Measurements from ENCODE around the gene MAML3. TPM values are rescaled to one million over a fixed set of nuclear protein-coding genes. Genes with fewer than 3 reads are reported as not detected.

The MAML3 gene
- total RNA-seq, 1 experiment from 2014 or later, result not detected

GRCh38 chr4:139682741-139683151 lies 471.2 kb downstream of the MAML3 start:
- no peak for DNase-seq (ENCODE audit: low spot score)
- in situ Hi-C loops (cut with HindIII; ENCODE audit: low sequenced_read_pairs), result no loop called here

DNA sequence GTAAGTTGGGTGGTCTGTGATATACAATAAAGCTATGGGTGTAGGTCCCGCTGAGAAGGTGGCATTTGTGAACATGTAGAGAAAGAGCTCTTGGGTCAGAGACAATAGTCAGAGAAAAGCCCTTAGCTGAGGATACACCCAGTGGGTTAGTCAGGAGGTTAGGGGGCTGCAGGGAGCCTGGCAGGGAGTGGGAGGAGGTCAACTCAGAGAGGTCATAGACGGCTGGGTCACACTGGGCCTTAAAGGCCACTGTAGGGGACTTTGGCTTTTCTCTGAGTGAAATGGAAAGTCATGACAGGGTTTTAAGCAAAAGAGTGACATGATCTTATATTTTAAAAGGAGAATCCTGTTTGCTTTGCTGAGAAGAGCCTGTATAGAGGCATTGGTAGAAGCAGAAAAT lies 471.7 kb downstream of the MAML3 start:
- in situ Hi-C loops (cut with HindIII; ENCODE audit: low sequenced_read_pairs), result no loop called here
- DNase-seq (ENCODE audit: low spot score), result no peak

DNA sequence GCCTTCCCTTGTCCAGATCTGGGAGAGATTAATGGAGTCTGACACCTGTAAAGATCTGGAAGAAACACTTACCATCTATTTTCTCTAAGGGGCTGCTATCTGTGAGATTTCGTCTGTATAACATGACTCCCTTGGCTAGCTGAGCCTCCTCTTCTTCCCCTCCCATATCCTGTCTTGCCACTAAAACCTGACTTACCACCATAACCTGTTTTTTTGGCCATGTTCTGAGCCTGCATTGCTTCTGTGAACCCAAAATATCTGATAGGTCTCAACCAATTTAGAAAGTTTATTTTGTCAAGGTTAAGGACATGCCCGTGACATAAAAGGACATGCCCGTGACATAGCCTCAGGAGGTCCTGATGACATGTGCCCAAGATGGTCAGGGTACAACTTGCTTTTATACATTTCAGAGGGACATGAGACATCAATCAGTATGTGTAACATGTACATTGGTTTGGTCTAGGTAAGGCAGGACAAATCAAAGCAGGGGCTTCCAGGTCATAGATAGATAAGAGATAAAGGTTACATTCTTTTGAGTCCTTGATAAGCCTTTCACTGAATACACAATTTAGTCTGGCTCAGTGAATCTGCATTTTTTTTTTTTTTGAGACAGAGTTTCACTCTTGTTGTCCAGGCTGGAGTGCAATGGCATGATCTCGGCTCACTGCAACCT lies 476.9 kb downstream of the MAML3 start:
- DNase-seq (ENCODE audit: low spot score), result no peak
- in situ Hi-C loops (cut with HindIII; ENCODE audit: low sequenced_read_pairs), result loop anchor here (5.0 kb wide), 1 partner anchor 50 kb away; no protein-coding TSS in a partner anchor

GRCh38 chr4:139676365-139676764 lies 477.6 kb downstream of the MAML3 start:
- no peak for DNase-seq (ENCODE audit: low spot score)
- in situ Hi-C loops (cut with HindIII; ENCODE audit: low sequenced_read_pairs), result loop anchor here (5.0 kb wide), 1 partner anchor 49 kb away; no protein-coding TSS in a partner anchor

DNA sequence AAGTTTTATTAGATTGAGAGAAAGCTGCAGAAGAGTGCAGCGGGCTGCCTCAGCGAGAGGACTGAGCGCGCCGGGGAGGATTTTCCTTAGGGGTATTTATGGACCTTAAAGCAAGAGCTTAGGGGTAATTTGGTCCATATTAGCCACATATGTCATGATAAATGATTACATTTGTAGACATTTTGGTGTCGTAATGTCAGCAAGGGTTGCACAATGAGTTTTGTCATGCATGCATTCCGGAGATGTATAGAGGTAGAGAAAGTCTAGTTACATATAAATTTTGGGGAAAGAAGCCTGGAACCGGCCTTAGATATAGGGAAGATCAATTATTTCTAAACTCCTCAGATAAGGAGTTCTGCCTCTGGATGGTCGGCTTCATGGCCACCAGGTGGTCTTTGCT lies 478.3 kb downstream of the MAML3 start:
- no peak for DNase-seq (ENCODE audit: low spot score)
- in situ Hi-C loops (cut with HindIII; ENCODE audit: low sequenced_read_pairs), result loop anchor here (5.0 kb wide), 1 partner anchor 48 kb away; no protein-coding TSS in a partner anchor

DNA sequence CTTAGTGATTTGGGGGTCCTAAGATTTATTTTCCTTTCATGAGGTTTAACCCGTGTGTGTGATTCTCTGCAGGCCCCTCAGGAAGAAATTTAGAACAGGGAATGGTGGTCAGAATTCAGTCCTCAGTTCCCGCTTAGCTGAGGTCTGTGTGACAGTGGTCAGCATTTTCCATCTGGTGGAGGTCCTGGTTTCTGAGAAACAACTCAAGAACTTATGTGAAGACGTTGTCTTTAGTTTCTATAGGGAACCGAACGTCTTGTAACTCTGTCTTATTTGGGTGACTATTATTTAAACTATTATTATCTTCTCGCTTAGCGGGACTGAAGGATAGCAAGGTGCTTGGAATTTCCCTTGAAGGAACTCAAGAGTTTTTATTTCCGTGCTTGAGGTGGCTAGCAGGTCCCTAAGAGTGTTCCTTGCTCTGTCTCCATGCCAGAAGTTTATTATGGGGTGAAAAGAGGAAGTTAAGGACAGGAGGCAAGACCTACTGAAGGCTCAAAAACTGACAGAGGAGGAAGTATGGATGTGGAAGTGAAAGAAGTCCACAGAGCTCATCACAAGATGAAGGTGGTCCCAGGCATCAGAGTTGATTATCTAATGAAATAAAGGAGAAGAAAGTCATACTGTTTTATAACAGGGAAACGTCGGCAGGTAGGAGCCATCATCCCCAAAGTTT lies 479.0 kb downstream of the MAML3 start:
- in situ Hi-C loops (cut with HindIII; ENCODE audit: low sequenced_read_pairs), result loop anchor here (5.0 kb wide), 1 partner anchor 48 kb away; no protein-coding TSS in a partner anchor
- no peak for DNase-seq (ENCODE audit: low spot score)

DNA sequence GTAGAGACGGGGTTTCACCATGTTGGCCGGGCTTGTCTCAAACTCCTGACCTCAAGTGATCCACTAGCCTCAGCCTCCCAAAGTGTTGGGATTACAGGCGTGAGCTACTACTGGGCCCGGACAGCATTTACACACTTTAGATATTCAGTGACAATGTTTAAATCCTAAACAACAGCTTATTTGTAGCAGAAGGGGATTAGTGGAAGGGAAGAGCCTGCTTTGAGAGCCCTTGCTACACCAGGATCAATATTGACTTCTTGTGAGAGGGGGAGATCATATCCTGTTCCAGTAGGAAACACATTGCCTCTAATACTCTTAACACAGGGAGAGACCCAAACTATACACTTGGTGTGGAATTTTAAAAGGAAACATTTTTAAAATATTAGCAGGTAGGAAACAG lies 481.3 kb downstream of the MAML3 start:
- DNase-seq (ENCODE audit: low spot score), result no peak
- in situ Hi-C loops (cut with HindIII; ENCODE audit: low sequenced_read_pairs), result no loop called here

DNA sequence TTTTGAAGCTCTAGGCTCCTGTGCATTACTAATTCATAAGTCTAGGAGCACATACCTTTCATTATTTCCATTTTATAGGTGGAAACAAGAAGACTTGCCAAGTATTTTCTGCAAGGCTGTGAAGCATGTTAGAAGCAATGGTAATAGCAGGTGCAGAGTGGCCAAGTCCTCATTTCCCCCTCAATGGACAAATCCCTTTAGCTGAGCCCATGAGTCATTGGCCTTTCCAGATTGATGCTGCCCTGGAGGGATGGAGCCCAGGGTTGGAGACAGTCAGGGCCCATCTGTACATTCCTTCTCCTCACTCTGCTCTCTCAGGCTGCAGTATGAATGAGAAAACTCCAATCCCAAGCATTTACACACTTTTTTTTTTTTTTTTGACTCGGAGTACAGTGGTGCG lies 481.8 kb downstream of the MAML3 start:
- in situ Hi-C loops (cut with HindIII; ENCODE audit: low sequenced_read_pairs), result no loop called here
- peak; percentile 24 for DNase-seq (ENCODE audit: low spot score)

DNA sequence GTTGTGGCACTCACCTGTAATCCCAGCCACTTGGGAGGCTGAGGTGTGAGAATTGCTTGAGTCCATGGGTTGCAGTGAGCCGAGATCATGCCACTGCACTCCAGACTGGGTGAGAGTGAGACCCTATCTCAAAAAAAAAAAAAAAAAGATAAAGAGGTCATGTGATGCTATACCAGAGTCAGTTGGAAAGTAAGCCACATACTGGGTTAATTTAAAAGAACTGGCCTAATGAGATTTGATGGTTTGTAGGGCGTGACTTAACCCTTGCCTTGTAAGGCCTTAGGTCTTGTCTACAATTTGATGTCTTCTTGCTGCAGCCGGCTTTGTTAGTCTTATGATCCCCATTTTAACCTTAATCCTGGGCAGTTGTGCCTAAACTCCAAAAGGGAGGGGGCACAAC lies 483.2 kb downstream of the MAML3 start:
- DNase-seq (ENCODE audit: low spot score), result no peak
- in situ Hi-C loops (cut with HindIII; ENCODE audit: low sequenced_read_pairs), result no loop called here

DNA sequence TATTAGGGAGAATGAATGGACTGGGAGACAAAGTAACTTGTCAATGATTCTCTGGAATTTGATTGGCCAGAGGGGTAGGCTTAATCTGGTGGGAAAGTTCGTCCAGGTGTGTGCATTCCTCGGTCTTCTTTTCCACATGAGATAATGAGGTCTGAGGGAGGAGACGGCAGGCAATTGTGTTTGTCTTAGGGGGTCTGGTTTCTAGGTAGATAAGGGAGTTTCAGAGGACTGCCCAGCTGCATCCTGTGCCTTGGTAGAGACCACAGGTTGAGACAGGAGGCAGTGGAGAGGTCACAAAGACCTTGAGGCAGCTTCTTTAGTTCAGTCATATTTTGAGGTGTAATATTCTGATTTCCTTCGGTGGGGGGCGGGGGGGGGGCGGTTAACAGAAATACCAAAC lies 484.1 kb downstream of the MAML3 start:
- in situ Hi-C loops (cut with HindIII; ENCODE audit: low sequenced_read_pairs), result no loop called here

DNA sequence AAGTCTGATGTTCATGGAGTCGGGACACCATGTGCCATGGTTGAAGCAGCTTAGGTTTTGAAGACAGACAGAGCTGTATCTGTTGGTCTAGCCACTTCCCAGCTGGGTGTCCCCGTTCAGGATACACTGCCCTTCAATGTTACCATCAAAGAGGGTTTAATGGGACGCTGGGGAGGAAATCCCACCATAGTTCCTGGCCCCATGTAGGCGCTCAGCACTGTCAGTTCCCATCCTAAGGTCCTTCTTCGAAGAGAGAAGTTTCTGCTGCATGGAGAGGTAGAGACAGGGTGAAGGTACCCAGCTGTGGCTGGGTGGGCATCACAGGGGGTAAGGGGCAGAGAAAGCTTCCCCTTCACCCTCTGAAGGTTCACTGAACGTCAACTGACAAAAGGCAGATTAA lies 484.6 kb downstream of the MAML3 start:
- DNase-seq (ENCODE audit: low spot score), result no peak
- in situ Hi-C loops (cut with HindIII; ENCODE audit: low sequenced_read_pairs), result no loop called here

More for the DNA sequence above, 484.1 kb downstream of the MAML3 start:
- no peak for DNase-seq (ENCODE audit: low spot score)

GRCh38 chr4:139668658-139669201 lies 485.3 kb downstream of the MAML3 start:
- in situ Hi-C loops (cut with HindIII; ENCODE audit: low sequenced_read_pairs), result no loop called here
- DNase-seq (ENCODE audit: low spot score), result no peak

DNA sequence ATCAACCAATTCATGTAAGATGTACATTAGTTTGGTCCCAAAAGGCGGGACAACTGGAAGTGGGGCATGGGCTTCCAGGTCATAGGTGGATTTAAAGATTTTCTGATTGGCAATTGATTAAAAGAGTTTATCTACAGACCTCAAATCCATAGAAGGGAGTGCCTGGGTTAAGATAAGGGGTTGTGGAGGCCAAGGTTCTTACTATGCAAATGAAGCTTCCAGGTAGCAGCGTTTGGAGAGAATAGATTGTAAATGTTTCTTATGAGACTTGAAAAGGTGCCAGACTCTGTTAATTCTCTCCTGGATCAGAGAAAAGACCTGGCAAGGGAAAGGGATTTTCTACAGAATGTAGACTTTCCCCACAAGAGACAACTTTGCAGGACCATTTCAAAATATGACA lies 485.9 kb downstream of the MAML3 start:
- no peak for DNase-seq (ENCODE audit: low spot score)
- in situ Hi-C loops (cut with HindIII; ENCODE audit: low sequenced_read_pairs), result no loop called here

Other genes with a start within 250 kb of the MAML3 start
- 39.8 and 56.9 TPM in 2 replicates for gene SCOC, start 219.5 kb upstream of the MAML3 start, total RNA-seq (2014; rRNA removed; shearing (Covaris generic))

Data from G401 (cell line).